K562 (cell line): Measurements from ENCODE around the gene ZNRD2. TPM values are rescaled to one million over a fixed set of nuclear protein-coding genes. Genes with fewer than 3 reads are reported as not detected.

Source experiments
- ATF4 ChIP-seq: fragments of 450-650 bp; formaldehyde crosslinking; IDR thresholded peaks from 2 replicates; pipeline ENCODE4 v1.4.0; 2022; ENCODE audit warnings: mild to moderate bottlenecking, moderate library complexity
- CCNT2 ChIP-seq: IDR thresholded peaks from 2 replicates; pipeline ENCODE4 v1.6.1; 2011; ENCODE audit warnings: borderline replicate concordance, low read depth, mild to moderate bottlenecking, moderate library complexity, mixed read lengths, low read length; ENCODE audit not compliant: insufficient read length; ENCODE audit errors: extremely low read depth
- CHD1 ChIP-seq: fragments of 200-600 bp; sonication (generic); IDR thresholded peaks from one replicate; pipeline ENCODE4 v1.6.1; 2012; ENCODE audit warnings: mild to moderate bottlenecking, moderate library complexity, low read length, inconsistent platforms
- EGR1 ChIP-seq: fragments of 450-650 bp; conservative IDR thresholded peaks from 2 replicates; pipeline ENCODE4 v1.6.1; 2017; ENCODE audit warnings: mild to moderate bottlenecking
- ETV5 ChIP-seq: sonication (generic); formaldehyde crosslinking; IDR thresholded peaks from 2 replicates; pipeline ENCODE4 v1.4.0; 2020; ENCODE audit warnings: low read depth, mild to moderate bottlenecking, missing genetic modification reagents
- MAZ ChIP-seq, 2 experiments: fragments of 450-650 bp in 1 of 2; sonication (generic) in 1 of 2; formaldehyde crosslinking; IDR thresholded peaks in 1 of 2; conservative IDR thresholded peaks in 1 of 2; 2 replicates each; pipeline versions ENCODE4 v1.4.0 to v1.5.0; 2020; ENCODE audit warnings: mild to moderate bottlenecking in 1 of 2, missing genetic modification reagents in 1 of 2
- MXI1 ChIP-seq: IDR thresholded peaks from 2 replicates; pipeline ENCODE4 v1.6.1; 2011; ENCODE audit warnings: low read depth, mild to moderate bottlenecking, improper control_type of control experiment, low read length
- MYC ChIP-seq, 2 experiments: fragments of 250-450 bp in 1 of 2; sonication (Bioruptor Pico) in 1 of 2; IDR thresholded peaks; 2 replicates each; pipeline versions ENCODE4 v1.5.1 to v1.6.1; 2012 to 2021; ENCODE audit warnings: low read depth in 2 of 2, borderline replicate concordance in 1 of 2, improper control_type of control experiment in 1 of 2, low read length in 1 of 2, mild to moderate bottlenecking in 1 of 2, moderate library complexity in 1 of 2
- POLR2AphosphoS5 ChIP-seq: IDR thresholded peaks from 2 replicates; pipeline ENCODE4 v1.6.1; 2011; ENCODE audit warnings: mild to moderate bottlenecking, low read depth, low read length, moderate library complexity; ENCODE audit not compliant: control insufficient read depth, insufficient read depth
- POLR2G ChIP-seq: fragments of 200-400 bp; formaldehyde crosslinking; IDR thresholded peaks from 2 replicates; pipeline ENCODE4 v1.6.1; 2017; ENCODE audit warnings: low read depth, mild to moderate bottlenecking, antibody characterized with exemption, low read length, moderate library complexity
- RBFOX2 ChIP-seq: fragments of 200-400 bp; formaldehyde crosslinking; IDR thresholded peaks from 2 replicates; pipeline ENCODE4 v1.6.1; 2017; ENCODE audit warnings: low read depth, mild to moderate bottlenecking, low read length, moderate library complexity
- SIN3A ChIP-seq, 2 experiments: fragments of 150-350 bp in 1 of 2; IDR thresholded peaks; 2 replicates each; pipeline ENCODE4 v1.6.1; 2011 to 2016; ENCODE audit warnings: borderline replicate concordance in 2 of 2, low read depth in 2 of 2, low read length in 2 of 2, mild to moderate bottlenecking in 2 of 2, moderate library complexity in 2 of 2; ENCODE audit not compliant: control insufficient read depth in 1 of 2
- SIN3B ChIP-seq: fragments of 450-650 bp; IDR thresholded peaks from 2 replicates; pipeline ENCODE4 v1.6.1; 2017; ENCODE audit warnings: low read depth, mild to moderate bottlenecking, moderate library complexity
- ZBED1 ChIP-seq: IDR thresholded peaks from 2 replicates; pipeline ENCODE4 v1.6.1; 2014
- ZBTB7A ChIP-seq: IDR thresholded peaks from 2 replicates; pipeline ENCODE4 v1.6.1; 2011; ENCODE audit warnings: low read depth, mild to moderate bottlenecking, low read length, moderate library complexity, borderline replicate concordance; ENCODE audit not compliant: control insufficient read depth
- ZNF717 ChIP-seq: fragments of 250-450 bp; sonication (Bioruptor Pico); IDR thresholded peaks from 2 replicates; pipeline ENCODE4 v1.5.0; 2021
- polyA plus RNA-seq, 8 experiments: library from polyadenylated mRNA; depleted of rRNA in 4 of 8; stranded (reverse) in 5 of 8; unstranded in 3 of 8; fragments of >200 nt; fragmentation: Nextera tagmentation in 2 of 8; fragmentation: Illumina TruSeq in 1 of 8; extraction: Ambion mirVana in 2 of 8; extraction: Trizol in 1 of 8; gene quantifications; 2 replicates each; pipeline versions ENCODE4 v1.2.1 to v1.2.3, GENCODE V29; 2011 to 2014; ENCODE audit warnings: inconsistent platforms in 1 of 8, missing spikeins in 1 of 8
- total RNA-seq, 7 experiments: library from RNA; depleted of rRNA in 6 of 7; stranded (reverse); fragments of >200 nt in 6 of 7; fragmentation: Illumina TruSeq in 2 of 7; extraction: Trizol in 2 of 7; gene quantifications; 2 replicates each; pipeline versions ENCODE4 v1.2.1 to v1.2.3, GENCODE V29; 2011 to 2021; ENCODE audit warnings: low replicate concordance in 1 of 7
- TF ChIP-seq, protein P1 (sequence below): sonication (generic); formaldehyde crosslinking; IDR thresholded peaks from 2 replicates; pipeline ENCODE4 v1.8.0; 2022; ENCODE audit warnings: mild to moderate bottlenecking, missing genetic modification reagents
- TF ChIP-seq, protein P2 (sequence below): fragments of 200-800 bp; sonication (Bioruptor generic); IDR thresholded peaks from 2 replicates; pipeline ENCODE4 v1.6.1; 2017; ENCODE audit warnings: missing genetic modification characterization, missing compliant biosample characterization

ZNRD2 gene
- total and polyA plus RNA-seq, 9 of the 15 experiments (the other 6 are each of a cell fraction or from before 2014, with no cell fraction given): 13.4 to 129 (median 60.4) TPM

GRCh38 chr11:65615950-65616574, 45.8 kb downstream of the ZNRD2 start (continued):
- TF ChIP-seq, protein P1, sequence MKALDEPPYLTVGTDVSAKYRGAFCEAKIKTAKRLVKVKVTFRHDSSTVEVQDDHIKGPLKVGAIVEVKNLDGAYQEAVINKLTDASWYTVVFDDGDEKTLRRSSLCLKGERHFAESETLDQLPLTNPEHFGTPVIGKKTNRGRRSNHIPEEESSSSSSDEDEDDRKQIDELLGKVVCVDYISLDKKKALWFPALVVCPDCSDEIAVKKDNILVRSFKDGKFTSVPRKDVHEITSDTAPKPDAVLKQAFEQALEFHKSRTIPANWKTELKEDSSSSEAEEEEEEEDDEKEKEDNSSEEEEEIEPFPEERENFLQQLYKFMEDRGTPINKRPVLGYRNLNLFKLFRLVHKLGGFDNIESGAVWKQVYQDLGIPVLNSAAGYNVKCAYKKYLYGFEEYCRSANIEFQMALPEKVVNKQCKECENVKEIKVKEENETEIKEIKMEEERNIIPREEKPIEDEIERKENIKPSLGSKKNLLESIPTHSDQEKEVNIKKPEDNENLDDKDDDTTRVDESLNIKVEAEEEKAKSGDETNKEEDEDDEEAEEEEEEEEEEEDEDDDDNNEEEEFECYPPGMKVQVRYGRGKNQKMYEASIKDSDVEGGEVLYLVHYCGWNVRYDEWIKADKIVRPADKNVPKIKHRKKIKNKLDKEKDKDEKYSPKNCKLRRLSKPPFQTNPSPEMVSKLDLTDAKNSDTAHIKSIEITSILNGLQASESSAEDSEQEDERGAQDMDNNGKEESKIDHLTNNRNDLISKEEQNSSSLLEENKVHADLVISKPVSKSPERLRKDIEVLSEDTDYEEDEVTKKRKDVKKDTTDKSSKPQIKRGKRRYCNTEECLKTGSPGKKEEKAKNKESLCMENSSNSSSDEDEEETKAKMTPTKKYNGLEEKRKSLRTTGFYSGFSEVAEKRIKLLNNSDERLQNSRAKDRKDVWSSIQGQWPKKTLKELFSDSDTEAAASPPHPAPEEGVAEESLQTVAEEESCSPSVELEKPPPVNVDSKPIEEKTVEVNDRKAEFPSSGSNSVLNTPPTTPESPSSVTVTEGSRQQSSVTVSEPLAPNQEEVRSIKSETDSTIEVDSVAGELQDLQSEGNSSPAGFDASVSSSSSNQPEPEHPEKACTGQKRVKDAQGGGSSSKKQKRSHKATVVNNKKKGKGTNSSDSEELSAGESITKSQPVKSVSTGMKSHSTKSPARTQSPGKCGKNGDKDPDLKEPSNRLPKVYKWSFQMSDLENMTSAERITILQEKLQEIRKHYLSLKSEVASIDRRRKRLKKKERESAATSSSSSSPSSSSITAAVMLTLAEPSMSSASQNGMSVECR (CRISPR knock-in tag): peak; percentile 77
- TF ChIP-seq ZBED1 (no peak), EGR1 (peak; percentile 38; the same call in 1 of the 2 replicates), MAZ (CRISPR knock-in tag; conservative IDR thresholded peaks at IDR 0.05 in 1 of 2, IDR thresholded peaks at IDR 0.05 in 1 of 2) (0 out of 4 replicates have a peak, but pooled peaks of 1 of the 2 experiments have one; percentile 12), ATF4 (CRISPR knock-in tag) (no peak), POLR2G (peak; percentile 10), SIN3B (0 out of 2 replicates have a peak, but pooled peaks have one; percentile 6), ZNF717 (CRISPR knock-in tag) (no peak), POLR2AphosphoS5 (no peak), ETV5 (0 out of 2 replicates have a peak, but pooled peaks have one; percentile 12), CCNT2 (peak; percentile 10), ZBTB7A (peak; percentile 77; the same call in 1 of the 2 replicates), MXI1 (0 out of 2 replicates have a peak, but pooled peaks have one; percentile 12), SIN3A (IDR thresholded peaks at IDR 0.05; ENCODE audit: borderline replicate concordance in 2 of 2, control insufficient read depth in 1 of 2, low read depth in 2 of 2, low read length in 2 of 2) (peak in 1 of 2 experiments; percentile 45; a peak in 1 of 4 replicates), CHD1 (peak; percentile 98), MYC (IDR thresholded peaks at IDR 0.05; ENCODE audit: low read depth, low read length) (peak; percentile 5; the same call in 1 of the 2 replicates), MYC (CRISPR knock-in tag; IDR thresholded peaks at IDR 0.05; ENCODE audit: borderline replicate concordance, low read depth) (no peak), RBFOX2 (peak; percentile 22)
- TF ChIP-seq, protein P2, sequence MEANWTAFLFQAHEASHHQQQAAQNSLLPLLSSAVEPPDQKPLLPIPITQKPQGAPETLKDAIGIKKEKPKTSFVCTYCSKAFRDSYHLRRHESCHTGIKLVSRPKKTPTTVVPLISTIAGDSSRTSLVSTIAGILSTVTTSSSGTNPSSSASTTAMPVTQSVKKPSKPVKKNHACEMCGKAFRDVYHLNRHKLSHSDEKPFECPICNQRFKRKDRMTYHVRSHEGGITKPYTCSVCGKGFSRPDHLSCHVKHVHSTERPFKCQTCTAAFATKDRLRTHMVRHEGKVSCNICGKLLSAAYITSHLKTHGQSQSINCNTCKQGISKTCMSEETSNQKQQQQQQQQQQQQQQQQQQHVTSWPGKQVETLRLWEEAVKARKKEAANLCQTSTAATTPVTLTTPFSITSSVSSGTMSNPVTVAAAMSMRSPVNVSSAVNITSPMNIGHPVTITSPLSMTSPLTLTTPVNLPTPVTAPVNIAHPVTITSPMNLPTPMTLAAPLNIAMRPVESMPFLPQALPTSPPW (CRISPR knock-in tag): peak; percentile 82
